Stimulated activated CD4-positive, alpha-beta T cell treated with anti-CD3 and anti-CD28 coated beads, Interleukin-15, amount 100 ng/mL, for 24 hours (primary cell): Measurements from ENCODE around the gene HMGCL.
"Not testable (repeated sequence)": the region's sequence is repeated elsewhere in the genome, so short reads cannot be mapped to it uniquely, and the experiment has no call there.

Source experiments
- DNase-seq: peaks from one replicate; pipeline ENCODE4 v3.0.0-alpha.2; 2020

The HMGCL gene

GRCh38 chr1:23825076-23825761 lies at the start of gene HMGCL:
Gene HMGCL, minus strand, starts transcription at chr1:23825429. Its CDS starts 14 bp downstream, at chr1:23825415.
- DNase-seq, result peak; percentile 94

- DNase-seq, result no peak
These were observed 47.2 kb upstream of the HMGCL start for GRCh38 chr1:23872421-23872820.

GRCh38 chr1:23869051-23869450 lies 43.8 kb upstream of the HMGCL start:
- no peak for DNase-seq

GRCh38 chr1:23868557-23869016 lies 43.4 kb upstream of the HMGCL start:
- no peak for DNase-seq

GRCh38 chr1:23867895-23868556 lies 42.8 kb upstream of the HMGCL start, which contains the start of gene FUCA1:
Gene FUCA1, minus strand, starts transcription at chr1:23868290. Its CDS starts 4 bp downstream, at chr1:23868286.
- DNase-seq, result peak; percentile 96

- DNase-seq, result no peak
These were observed 42.3 kb upstream of the HMGCL start for GRCh38 chr1:23867542-23867894.

GRCh38 chr1:23865543-23865930 lies 40.3 kb upstream of the HMGCL start:
- DNase-seq, result no peak

- no peak for DNase-seq
These were observed 39.7 kb upstream of the HMGCL start for GRCh38 chr1:23864801-23865542.

GRCh38 chr1:23862640-23863039 lies 37.4 kb upstream of the HMGCL start:
- DNase-seq, result no peak

GRCh38 chr1:23854568-23854967 lies 29.3 kb upstream of the HMGCL start:
- no peak for DNase-seq

GRCh38 chr1:23853124-23853523 lies 27.9 kb upstream of the HMGCL start:
- DNase-seq, result not testable (repeated sequence)

- DNase-seq, result not testable (repeated sequence)
These were observed 26.2 kb upstream of the HMGCL start for GRCh38 chr1:23851406-23851805.

GRCh38 chr1:23848673-23849616 lies 23.7 kb upstream of the HMGCL start:
- DNase-seq, result no peak

GRCh38 chr1:23847482-23848095 lies 22.4 kb upstream of the HMGCL start:
- not testable (repeated sequence) for DNase-seq

- DNase-seq, result no peak
These were observed 19.9 kb upstream of the HMGCL start for GRCh38 chr1:23845163-23845562.

- DNase-seq, result no peak
These were observed 18.4 kb upstream of the HMGCL start for GRCh38 chr1:23843644-23844043.

- DNase-seq, result peak; percentile 79
These were observed 13.2 kb upstream of the HMGCL start for GRCh38 chr1:23838401-23838866.

- DNase-seq, result peak; percentile 13
These were observed 12.7 kb upstream of the HMGCL start for GRCh38 chr1:23837908-23838307.

- DNase-seq, result no peak
These were observed 10.8 kb upstream of the HMGCL start for GRCh38 chr1:23836037-23836436.

GRCh38 chr1:23834156-23834555 lies 8.9 kb upstream of the HMGCL start:
- not testable (repeated sequence) for DNase-seq

GRCh38 chr1:23827717-23828116 lies 2.5 kb upstream of the HMGCL start:
- no peak for DNase-seq

- DNase-seq, result not testable (repeated sequence)
These were observed 1.4 kb upstream of the HMGCL start for GRCh38 chr1:23826590-23826989.
